WTC11 (cell line): ENCODE results near the gene TUBB. TPM values are rescaled to one million over a fixed set of nuclear protein-coding genes. Genes with fewer than 3 reads are reported as not detected.
A peak's percentile ranks its signal among the peaks of the same experiment; 100 is the strongest.

Experiments
- ATAC-seq: fragments of 200-7000 bp; cut with Tn5 transposase; 2 replicates; pipeline ENCODE4 v1.10.0; 2021; ENCODE audit warnings: mild to moderate bottlenecking, moderate library complexity
- CTCF ChIA-PET: fragments of 300-600 bp; sonication (Branson Sonifier 250); formaldehyde crosslinking; loops from one replicate; lab custom pipeline; 2021; ENCODE audit warnings: antibody characterized with exemption; lab: Charles Lee
- POLR2A ChIA-PET: fragments of 350-600 bp; sonication (Branson Sonifier 250); formaldehyde crosslinking; loops from one replicate; lab custom pipeline; 2021; ENCODE audit warnings: antibody characterized with exemption; lab: Charles Lee
- DNase-seq: peaks from one replicate; pipeline ENCODE4 v3.0.0; 2021; ENCODE audit warnings: low spot score
- H3K27ac Mint-ChIP-seq: 2 replicates; pipeline ENCODE4 v1.8.0; 2021; ENCODE audit warnings: mixed read lengths
- H3K27me3 Mint-ChIP-seq: 2 replicates; pipeline ENCODE4 v1.8.0; 2021; ENCODE audit warnings: low read depth, mild to moderate bottlenecking, moderate library complexity, mixed read lengths
- H3K36me3 Mint-ChIP-seq: 2 replicates; pipeline ENCODE4 v1.8.0; 2021; ENCODE audit warnings: mixed read lengths
- H3K4me1 Mint-ChIP-seq: 2 replicates; pipeline ENCODE4 v1.8.0; 2022; ENCODE audit warnings: mixed read lengths
- H3K4me3 Mint-ChIP-seq: 2 replicates; pipeline ENCODE4 v1.8.0; 2021; ENCODE audit warnings: mild to moderate bottlenecking, moderate library complexity, mixed read lengths
- H3K9me3 Mint-ChIP-seq: 2 replicates; pipeline ENCODE4 v1.8.0; 2021; ENCODE audit warnings: mixed read lengths
- AFF4 ChIP-seq: sonication (generic); formaldehyde crosslinking; IDR thresholded peaks from 2 replicates; pipeline ENCODE4 v1.8.1; 2023; ENCODE audit warnings: mild to moderate bottlenecking, missing genetic modification reagents, borderline replicate concordance
- ARID4B ChIP-seq: sonication (generic); formaldehyde crosslinking; IDR thresholded peaks from 2 replicates; pipeline ENCODE4 v1.8.0; 2023; ENCODE audit warnings: missing genetic modification reagents, mild to moderate bottlenecking, borderline replicate concordance
- ATF1 ChIP-seq: sonication (generic); formaldehyde crosslinking; IDR thresholded peaks from 2 replicates; pipeline ENCODE4 v1.8.1; 2023; ENCODE audit warnings: mild to moderate bottlenecking, moderate library complexity, missing genetic modification reagents
- CBFB ChIP-seq: sonication (generic); formaldehyde crosslinking; IDR thresholded peaks from 2 replicates; pipeline ENCODE4 v1.8.1; 2022; ENCODE audit warnings: mild to moderate bottlenecking, low read depth, missing genetic modification reagents
- CDX4 ChIP-seq: fragments of 250-450 bp; sonication (Bioruptor Pico); IDR thresholded peaks from 2 replicates; pipeline ENCODE4 v1.9.0; 2021; ENCODE audit warnings: moderate library complexity, mild to moderate bottlenecking, inconsistent platforms, borderline replicate concordance
- FOXK1 ChIP-seq: sonication (generic); formaldehyde crosslinking; IDR thresholded peaks from 2 replicates; pipeline ENCODE4 v1.8.0; 2022; ENCODE audit warnings: mild to moderate bottlenecking, moderate library complexity, missing genetic modification reagents
- FOXP1 ChIP-seq: sonication (generic); formaldehyde crosslinking; IDR thresholded peaks from 2 replicates; pipeline ENCODE4 v1.8.0; 2022; ENCODE audit warnings: missing genetic modification reagents, mild to moderate bottlenecking, moderate library complexity, borderline replicate concordance
- HMGXB4 ChIP-seq: sonication (generic); formaldehyde crosslinking; IDR thresholded peaks from 2 replicates; pipeline ENCODE4 v1.8.1; 2023; ENCODE audit warnings: mild to moderate bottlenecking, moderate library complexity, missing genetic modification reagents
- KAT7 ChIP-seq: sonication (generic); formaldehyde crosslinking; IDR thresholded peaks from 2 replicates; pipeline ENCODE4 v1.8.1; 2023; ENCODE audit warnings: missing genetic modification reagents, mild to moderate bottlenecking, borderline replicate concordance
- ZNF425 ChIP-seq: fragments of 250-450 bp; sonication (Bioruptor Pico); conservative IDR thresholded peaks from 2 replicates; pipeline ENCODE4 v1.9.0; 2021; ENCODE audit warnings: mild to moderate bottlenecking
- ZNF512 ChIP-seq: sonication (generic); formaldehyde crosslinking; IDR thresholded peaks from 2 replicates; pipeline ENCODE4 v1.8.1; 2022; ENCODE audit warnings: missing genetic modification reagents, borderline replicate concordance
- ZNF532 ChIP-seq: fragments of 250-450 bp; sonication (Bioruptor Pico); IDR thresholded peaks from 2 replicates; pipeline ENCODE4 v1.9.0; 2021; ENCODE audit warnings: mild to moderate bottlenecking, borderline replicate concordance
- total RNA-seq: library from RNA; stranded (reverse); gene quantifications from 3 replicates; pipeline ENCODE4 v1.2.3, GENCODE V29; 2021

The TUBB gene
- total RNA-seq, 1 experiment from 2014 or later, result 1,503 TPM

- TF ChIP-seq ZNF425 (CRISPR knock-in tag) (0 out of 2 replicates have a peak, but pooled peaks have one; percentile 15), CBFB (CRISPR knock-in tag) (no peak), ARID4B (CRISPR knock-in tag) (no peak), ZNF532 (0 out of 2 replicates have a peak, but pooled peaks have one; percentile 8)
These were observed 616 bp downstream of the TUBB start (continued) for GRCh38 chr6:30720738-30721197.

- Mint-ChIP-seq H3K27me3 (no peaks in the 10 kb centered on the region), H3K36me3 (peaks cover 55% of the 10 kb centered on the region), H3K4me3 (peak overlapping the region; percentile 99), H3K9me3 (no peaks in the 10 kb centered on the region), H3K4me1 (peaks cover 51% of the 10 kb centered on the region), H3K27ac (peak overlapping the region; percentile 100)
- peak; percentile 81 for DNase-seq
- POLR2A ChIA-PET, result interaction anchor here (0.6 to 2.0 kb wide), 7 partner anchors 18 to 107 kb away, joined by 4 to 8 read pairs (median 4); partner anchors contain the start of genes DHX16 and IER3
- peak; percentile 1 for ATAC-seq
- CTCF ChIA-PET, result interaction anchor here (0.5 to 6.0 kb wide), 12 partner anchors 10 to 255 kb away, joined by 3 to 54 read pairs (median 6); partner anchors contain the start of gene DHX16
- no peak for TF ChIP-seq AFF4 (CRISPR knock-in tag)
- TF ChIP-seq HMGXB4 (CRISPR knock-in tag), result peak; percentile 50; the same call in 1 of the 2 replicates
- TF ChIP-seq CDX4 (CRISPR knock-in tag), result peak; percentile 75; the same call in 1 of the 2 replicates
- peak; percentile 80; the same call in 1 of the 2 replicates for TF ChIP-seq KAT7 (CRISPR knock-in tag)
- TF ChIP-seq FOXK1 (CRISPR knock-in tag), result peak; percentile 37; the same call in 1 of the 2 replicates
- TF ChIP-seq ATF1, result no peak
- TF ChIP-seq ZNF512 (CRISPR knock-in tag), result no peak
- TF ChIP-seq FOXP1 (CRISPR knock-in tag), result 0 out of 2 replicates have a peak, but pooled peaks have one; percentile 45
These were observed 1.3 kb downstream of the TUBB start for GRCh38 chr6:30721198-30722024.
